HG02840 (cell line): ENCODE measurements around the gene PABPC1L.

Source experiments
- ATAC-seq: cut with Tn5 transposase; IDR thresholded peaks from one replicate; pipeline ENCODE4 v1.9.1; 2021; ENCODE audit warnings: mild to moderate bottlenecking, moderate library complexity, moderate number of reproducible peaks; ENCODE audit not compliant: unreplicated experiment, low FRiP score

The PABPC1L gene

GRCh38 chr20:44900231-44900854, 9.5 kb upstream of the PABPC1L start:
- no peak for ATAC-seq

GRCh38 chr20:44901974-44902373, 7.9 kb upstream of the PABPC1L start:
- ATAC-seq, result no peak

DNA sequence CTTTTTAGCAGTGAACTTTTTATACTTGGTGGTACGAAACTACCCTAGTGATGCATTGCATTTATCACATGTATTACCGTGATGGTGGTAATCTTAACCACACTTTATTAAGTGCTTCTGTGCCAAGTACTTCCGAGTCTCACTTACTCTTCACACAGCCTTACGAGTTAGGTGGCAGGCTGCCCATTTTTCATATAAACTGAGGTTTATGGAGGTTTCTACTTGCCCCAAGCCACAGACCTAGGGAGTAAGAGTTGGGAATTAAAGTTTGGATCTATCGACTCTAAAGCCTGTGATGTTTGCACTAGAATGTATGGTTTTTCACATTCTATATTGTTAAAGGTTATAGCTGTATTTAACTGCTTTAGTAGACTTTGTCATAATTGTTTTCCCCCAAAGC, 5.5 kb upstream of the PABPC1L start:
- ATAC-seq, result no peak

DNA sequence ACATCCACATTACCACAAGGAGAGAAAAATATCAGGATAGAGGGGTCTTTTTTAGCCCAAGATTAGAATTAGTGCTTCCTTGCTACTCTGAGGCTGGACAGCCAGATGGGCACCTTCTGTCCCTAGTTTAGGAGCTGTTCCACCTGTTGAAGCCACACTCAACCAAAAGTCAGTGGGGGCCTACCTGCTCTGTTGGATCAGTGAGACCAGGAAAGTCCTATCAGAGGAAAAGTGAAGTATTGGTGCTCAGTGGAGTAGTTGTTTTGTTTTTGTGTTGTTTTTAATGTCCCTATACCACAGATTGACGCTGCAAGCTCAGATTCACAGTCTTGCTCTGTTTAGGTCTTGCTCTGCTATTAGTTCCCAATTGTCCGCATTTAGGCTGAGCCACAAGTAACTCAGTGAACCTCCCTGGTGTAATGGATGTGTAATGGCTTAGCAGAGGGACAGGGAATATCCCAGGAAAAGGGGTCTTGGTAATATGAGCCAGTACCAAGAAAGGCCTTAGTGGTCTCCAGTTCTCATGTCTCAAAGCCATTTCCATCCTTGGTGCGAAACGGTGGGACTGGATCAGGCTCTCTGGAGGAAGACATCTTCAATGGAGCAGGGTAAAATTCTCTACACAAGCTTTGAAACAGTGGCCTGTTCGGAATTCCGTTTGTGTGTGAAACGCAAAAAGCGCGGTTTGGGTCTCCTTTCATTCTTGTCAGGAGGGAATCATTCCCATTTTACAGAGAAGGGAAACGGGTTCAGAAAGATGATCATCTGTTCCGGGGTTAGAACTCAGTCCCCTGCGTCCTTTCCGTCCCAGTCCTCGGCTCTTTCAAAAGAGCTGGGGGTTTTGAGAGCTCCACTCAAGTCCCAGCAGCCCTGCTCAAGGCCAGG, 631 bp upstream of the PABPC1L start:
- no peak for ATAC-seq

DNA sequence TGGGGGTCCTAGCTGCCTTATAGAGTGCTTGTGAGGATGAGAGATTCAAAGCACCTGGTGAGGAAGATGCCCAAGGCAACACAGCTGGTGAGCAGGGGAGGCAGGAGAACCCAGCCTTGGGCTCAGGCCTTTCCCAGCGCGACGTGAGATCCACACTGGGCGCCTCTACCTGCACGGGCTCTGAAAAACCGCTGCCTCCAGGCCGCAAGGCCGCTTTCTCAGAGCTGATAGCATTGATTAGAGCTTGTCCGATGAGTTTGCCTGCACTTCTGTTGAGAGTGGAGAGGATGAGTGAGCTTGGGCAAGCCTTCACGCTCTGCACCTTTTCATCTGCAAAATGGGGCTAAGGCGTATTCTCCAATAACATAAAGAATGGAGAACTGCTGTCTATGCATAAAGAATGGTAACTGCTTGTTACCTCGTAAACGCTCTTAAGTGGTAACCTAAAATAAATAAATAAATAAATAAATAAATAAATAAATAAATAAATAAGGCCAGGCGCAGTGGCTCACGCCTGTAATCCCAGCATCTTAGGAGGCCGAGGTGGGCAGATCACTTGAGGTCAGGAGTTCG, 916 bp downstream of the PABPC1L start:
- ATAC-seq, result no peak

GRCh38 chr20:44911264-44911921, 1.5 kb downstream of the PABPC1L start:
- no peak for ATAC-seq

- ATAC-seq, result no peak
Measured at GRCh38 chr20:44912189-44912588, 2.3 kb downstream of the PABPC1L start.

DNA sequence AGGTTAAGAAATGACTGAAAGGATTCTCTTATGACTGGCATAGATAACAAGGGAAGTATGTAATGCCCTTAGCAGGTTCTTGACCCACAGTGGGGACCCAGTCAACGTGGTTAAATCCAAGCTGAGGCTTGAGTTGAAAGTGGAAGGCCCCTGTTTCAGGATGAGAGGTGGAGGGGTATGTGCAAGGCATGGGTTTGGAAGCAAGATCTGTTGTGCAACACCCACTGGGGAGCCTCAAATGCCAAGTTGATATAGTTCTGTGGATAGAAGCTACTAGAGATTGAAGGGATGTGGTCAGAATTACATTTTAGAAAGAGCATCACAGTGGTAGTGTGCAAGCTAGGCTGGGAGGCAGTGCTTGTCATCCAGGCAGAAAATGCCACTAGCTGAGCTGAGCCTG, 5.1 kb downstream of the PABPC1L start:
- no peak for ATAC-seq

DNA sequence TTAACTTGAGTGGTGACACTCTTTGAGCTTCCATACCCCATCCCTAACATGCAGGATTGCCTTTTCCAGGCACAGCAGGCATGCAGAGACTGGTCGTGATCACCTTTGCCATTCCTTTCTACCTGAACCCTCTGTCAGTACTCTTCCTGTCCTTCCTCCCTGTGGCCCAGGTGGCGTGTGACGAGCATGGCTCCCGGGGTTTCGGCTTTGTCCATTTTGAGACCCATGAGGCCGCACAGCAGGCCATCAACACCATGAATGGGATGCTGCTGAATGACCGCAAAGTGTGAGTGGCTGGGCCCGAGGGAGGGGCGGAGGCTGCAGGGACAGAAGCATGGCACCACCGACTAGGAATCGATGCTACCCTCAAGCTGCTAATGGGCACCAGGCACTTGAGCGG, 6.7 kb downstream of the PABPC1L start:
- no peak for ATAC-seq

- no peak for ATAC-seq
Measured at GRCh38 chr20:44917399-44917798, 7.5 kb downstream of the PABPC1L start.

- ATAC-seq, result no peak
Measured at GRCh38 chr20:44918342-44918741, 8.5 kb downstream of the PABPC1L start.

- ATAC-seq, result no peak
Measured at GRCh38 chr20:44918761-44919160, 8.9 kb downstream of the PABPC1L start.

DNA sequence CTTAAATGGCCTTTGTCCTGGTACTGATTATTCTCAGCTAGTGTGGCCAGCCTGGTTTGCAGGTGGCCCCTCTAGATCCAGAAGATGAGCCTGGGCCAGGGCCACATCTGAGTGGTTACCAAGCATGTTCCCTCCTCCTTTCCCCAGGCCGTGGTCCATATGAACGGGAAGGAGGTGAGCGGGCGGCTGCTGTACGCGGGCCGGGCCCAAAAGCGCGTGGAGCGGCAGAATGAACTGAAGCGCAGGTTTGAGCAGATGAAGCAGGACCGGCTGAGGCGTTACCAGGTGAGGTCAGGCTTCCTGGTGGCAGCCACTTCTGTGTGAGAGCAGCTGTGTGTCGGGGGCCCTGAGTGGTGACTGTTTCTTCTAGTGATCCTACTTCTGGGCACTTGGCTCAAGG, 11.6 kb downstream of the PABPC1L start:
- no peak for ATAC-seq

- ATAC-seq, result no peak
Measured at GRCh38 chr20:44924541-44924940, 14.7 kb downstream of the PABPC1L start.

DNA sequence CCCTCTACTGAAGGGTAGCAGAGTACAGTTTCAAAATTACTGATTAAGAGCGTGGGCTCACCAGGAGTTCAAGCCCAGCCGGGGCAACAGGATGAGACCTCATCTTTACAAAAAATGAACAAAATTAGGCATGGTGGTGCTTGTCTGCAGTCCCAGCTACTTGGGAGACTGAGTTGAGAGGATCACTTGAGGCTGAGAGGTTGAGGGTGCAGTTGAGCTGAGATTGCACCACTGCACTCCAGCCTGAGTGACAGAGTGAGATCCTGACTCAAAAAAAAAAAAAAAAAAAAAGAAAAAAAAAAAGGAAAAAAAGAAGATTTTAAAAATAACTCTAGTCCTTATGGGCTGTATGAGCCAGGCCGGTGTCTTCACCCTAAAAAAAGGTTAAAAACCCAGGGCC, 18.7 kb downstream of the PABPC1L start:
- ATAC-seq, result no peak

DNA sequence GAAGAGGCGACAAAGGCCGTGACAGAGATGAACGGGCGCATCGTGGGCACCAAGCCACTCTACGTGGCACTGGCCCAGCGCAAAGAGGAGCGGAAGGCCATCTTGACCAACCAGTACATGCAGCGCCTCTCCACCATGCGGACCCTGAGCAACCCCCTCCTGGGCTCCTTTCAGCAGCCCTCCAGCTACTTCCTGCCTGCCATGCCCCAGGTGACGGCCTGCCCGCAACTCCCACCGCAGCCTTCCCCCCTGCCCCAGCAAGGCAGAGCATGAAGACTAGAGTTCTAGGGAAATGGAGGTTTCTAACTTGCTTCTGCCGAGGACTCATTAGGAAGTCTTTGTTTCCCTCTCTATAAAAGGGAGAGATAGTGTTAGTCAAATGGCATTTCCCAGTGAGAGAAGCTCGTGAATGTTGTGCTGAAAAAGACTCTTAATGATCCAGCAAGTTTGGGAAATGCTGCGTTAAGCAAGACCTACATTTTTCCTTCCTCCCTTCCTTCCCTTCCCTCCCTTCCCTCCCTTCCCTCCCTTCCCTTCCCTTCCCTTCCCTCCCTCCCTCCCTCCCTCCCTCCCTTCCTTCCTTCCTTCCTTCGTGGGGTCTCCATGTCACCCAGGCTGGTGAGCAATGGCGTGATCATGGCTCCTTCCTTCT, 20.8 kb downstream of the PABPC1L start:
- no peak for ATAC-seq

GRCh38 chr20:44931911-44932310, 22.1 kb downstream of the PABPC1L start:
- no peak for ATAC-seq

DNA sequence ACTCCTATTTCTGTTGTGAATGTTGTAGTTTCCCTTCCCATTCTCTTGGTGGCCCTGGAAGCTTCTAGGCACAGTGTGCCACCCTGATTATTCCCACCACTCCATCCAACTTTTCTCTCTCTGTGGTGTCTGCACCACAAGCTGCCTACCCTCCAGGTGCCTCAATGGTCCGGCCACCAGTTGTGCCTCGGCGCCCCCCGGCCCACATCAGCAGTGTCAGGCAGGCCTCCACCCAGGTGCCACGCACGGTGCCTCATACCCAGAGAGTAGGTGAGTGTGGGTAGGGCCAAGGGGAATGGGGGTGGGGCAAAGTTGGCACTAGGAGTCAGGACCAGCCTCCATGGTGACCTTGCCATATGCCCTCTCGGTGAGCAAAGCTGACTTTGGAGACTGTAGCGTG, 23.1 kb downstream of the PABPC1L start:
- ATAC-seq, result no peak

GRCh38 chr20:44936510-44936909, 26.6 kb downstream of the PABPC1L start:
- no peak for ATAC-seq

DNA sequence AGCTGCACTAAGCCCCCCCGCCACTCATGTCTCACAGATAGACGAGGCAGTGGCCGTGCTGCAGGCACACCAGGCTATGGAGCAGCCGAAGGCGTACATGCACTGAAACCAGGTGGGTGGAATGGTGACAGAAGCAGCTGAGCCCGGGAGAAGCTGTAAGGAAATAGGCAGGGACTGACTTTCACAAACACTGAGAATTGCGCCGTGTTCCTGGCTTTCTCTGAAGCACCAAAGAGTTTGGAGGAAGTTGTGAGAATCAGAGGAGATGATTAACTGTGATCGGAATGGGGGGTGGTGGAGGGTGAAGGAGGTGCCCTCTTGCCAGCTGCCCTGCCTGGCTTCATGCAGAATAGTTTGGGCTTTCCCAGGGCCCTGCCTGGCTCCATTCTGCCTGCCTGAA, 28.8 kb downstream of the PABPC1L start:
- ATAC-seq, result no peak
